NCI-H446 (cell line): ENCODE results near the gene FBH1.
"Not testable (repeated sequence)": the region's sequence is repeated elsewhere in the genome, so short reads cannot be mapped to it uniquely, and the experiment has no call there.

Experiments used
- DNase-seq, 2 experiments: peaks; one replicate each; lab custom pipeline; 2025; lab: John Stamatoyannopoulos, UW

The FBH1 gene

GRCh38 chr10:5904227-5904626, 14.2 kb downstream of the FBH1 start:
- no peak for DNase-seq

GRCh38 chr10:5905854-5906507, 15.9 kb downstream of the FBH1 start:
- no peak for DNase-seq

- DNase-seq, result no peak
These were observed 16.6 kb downstream of the FBH1 start for GRCh38 chr10:5906651-5907050.

GRCh38 chr10:5908676-5909075, 18.6 kb downstream of the FBH1 start:
- not testable (repeated sequence) for DNase-seq

GRCh38 chr10:5910323-5911100, 20.5 kb downstream of the FBH1 start:
- DNase-seq, result peak in 1 of 2 experiments; percentile 71

GRCh38 chr10:5911670-5912069, 21.6 kb downstream of the FBH1 start:
- DNase-seq, result no peak

GRCh38 chr10:5913736-5914135, 23.7 kb downstream of the FBH1 start:
- DNase-seq, result no peak

GRCh38 chr10:5915451-5915850, 25.4 kb downstream of the FBH1 start:
- DNase-seq, result no peak

GRCh38 chr10:5917305-5917704, 27.3 kb downstream of the FBH1 start:
- no peak for DNase-seq

- DNase-seq, result no peak
These were observed 28.7 kb downstream of the FBH1 start for GRCh38 chr10:5918763-5919162.

GRCh38 chr10:5919568-5919967, 29.5 kb downstream of the FBH1 start:
- DNase-seq, result no peak

GRCh38 chr10:5921746-5922145, 31.7 kb downstream of the FBH1 start:
- DNase-seq, result no peak

GRCh38 chr10:5924889-5925288, 34.8 kb downstream of the FBH1 start:
- DNase-seq, result no peak

GRCh38 chr10:5927306-5927705, 37.3 kb downstream of the FBH1 start:
- DNase-seq, result no peak

- no peak for DNase-seq
These were observed 39.4 kb downstream of the FBH1 start for GRCh38 chr10:5929442-5929841.

- no peak for DNase-seq
These were observed 40.2 kb downstream of the FBH1 start for GRCh38 chr10:5930272-5930671.

GRCh38 chr10:5932345-5932744, 42.3 kb downstream of the FBH1 start:
- no peak for DNase-seq

- no peak for DNase-seq
These were observed 44.0 kb downstream of the FBH1 start for GRCh38 chr10:5933909-5934546.

GRCh38 chr10:5935628-5936027, 45.6 kb downstream of the FBH1 start:
- no peak for DNase-seq

GRCh38 chr10:5937016-5937415, 47.0 kb downstream of the FBH1 start:
- no peak for DNase-seq

GRCh38 chr10:5938291-5938690, 48.2 kb downstream of the FBH1 start:
- DNase-seq, result no peak

GRCh38 chr10:5940807-5941218, 50.8 kb downstream of the FBH1 start:
- no peak for DNase-seq

- no peak for DNase-seq
These were observed 51.5 kb downstream of the FBH1 start for GRCh38 chr10:5941579-5941978.
